Amniotic stem cell (primary cell): ENCODE results near the gene UNK.
A peak's percentile ranks its signal among the peaks of the same experiment; 100 is the strongest.
"Not testable (repeated sequence)": the region's sequence is repeated elsewhere in the genome, so short reads cannot be mapped to it uniquely, and the experiment has no call there.

Experiments
- DNase-seq: peaks from one replicate; lab custom pipeline; 2025; lab: John Stamatoyannopoulos, UW

Gene UNK

DNA sequence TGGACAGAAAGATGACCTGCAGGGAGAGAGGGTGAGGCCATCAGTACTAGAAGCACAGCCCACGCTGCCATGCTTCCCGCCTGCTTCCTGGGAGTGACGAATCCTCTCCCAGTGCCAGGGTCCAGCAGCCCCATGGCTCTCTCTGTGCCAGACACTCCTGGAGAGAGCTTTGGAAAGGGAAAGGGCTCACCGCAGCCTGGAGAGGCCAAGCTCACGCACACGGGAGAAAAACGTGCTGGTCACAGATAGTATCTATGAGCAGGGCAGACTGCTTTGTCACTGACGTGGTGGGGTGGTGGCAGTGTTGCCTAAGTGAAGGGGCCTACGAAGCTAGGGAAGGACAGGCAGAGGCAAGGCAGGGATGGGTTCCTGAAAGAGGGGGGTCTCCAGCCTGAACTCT, 65.1 kb downstream of the UNK start:
- DNase-seq = no peak

DNA sequence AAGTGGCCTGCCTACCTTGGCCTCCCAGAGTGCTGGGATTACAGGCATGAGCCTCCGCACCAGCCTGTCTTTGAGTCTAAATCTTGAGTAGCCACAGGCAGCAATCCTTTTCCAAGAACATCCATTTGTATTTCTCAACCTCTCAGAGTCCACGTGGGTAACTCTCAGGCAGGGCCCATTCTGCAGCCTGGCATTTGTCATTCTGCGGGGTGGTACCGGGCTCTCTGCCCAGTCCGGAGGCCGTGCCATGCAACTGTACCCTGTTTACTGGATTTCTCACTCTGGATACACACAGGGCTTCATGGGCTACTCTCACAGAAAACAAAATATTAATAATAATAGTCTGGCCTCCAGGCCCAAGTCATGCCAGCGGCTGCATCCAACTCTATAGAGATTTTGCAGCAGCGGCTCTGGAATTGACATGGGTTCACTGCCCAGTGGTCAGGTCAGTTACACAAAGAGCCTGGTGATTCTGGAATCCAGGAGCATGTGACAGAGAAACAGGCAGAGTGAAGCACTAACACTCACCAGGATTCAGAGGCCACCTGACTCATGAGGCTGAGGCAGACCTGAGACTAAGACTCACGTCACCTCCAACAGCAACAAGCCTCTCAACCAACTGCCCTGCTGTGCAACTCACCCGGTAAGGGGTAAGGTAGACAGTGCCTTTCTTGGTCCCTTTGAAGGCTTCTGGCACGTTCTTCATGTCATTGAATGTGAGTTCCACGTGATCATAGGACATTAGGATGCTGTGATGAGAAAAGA, 66.5 kb downstream of the UNK start:
- DNase-seq = no peak

DNA sequence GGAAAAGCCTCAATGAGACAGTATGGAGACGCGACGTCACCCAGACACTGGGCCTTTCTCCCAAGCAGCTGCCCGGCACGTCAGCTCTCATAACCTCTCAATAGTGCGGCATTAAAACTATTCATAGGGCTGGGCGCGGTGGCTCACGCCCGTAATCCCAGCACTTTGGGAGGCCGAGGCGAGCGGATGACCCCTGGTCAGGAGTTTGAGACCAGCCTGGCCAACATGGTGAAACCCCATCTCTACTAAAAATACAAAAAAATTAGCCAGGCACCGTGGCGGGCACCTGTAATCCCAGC, 67.0 kb downstream of the UNK start:
- DNase-seq = not testable (repeated sequence)

DNA sequence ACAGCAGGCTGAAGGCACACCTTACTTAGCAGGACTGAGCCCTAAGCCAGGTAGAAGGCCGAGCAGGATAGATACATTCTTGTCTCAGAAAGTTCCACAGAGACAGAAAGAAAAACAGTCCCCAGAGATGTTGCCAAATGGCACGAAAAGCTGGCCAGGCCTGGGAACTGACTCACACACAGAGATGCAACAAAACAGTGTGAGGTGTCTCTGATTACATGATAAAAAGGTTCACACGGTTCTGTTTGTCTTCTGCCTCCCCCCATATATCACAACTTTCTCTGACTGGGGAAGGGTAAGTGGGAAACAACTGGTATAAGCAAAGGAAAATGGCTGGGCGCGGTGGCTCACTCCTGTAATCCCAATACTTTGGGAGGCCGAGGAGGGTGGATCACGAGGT, 68.8 kb downstream of the UNK start:
- no peak for DNase-seq

DNA sequence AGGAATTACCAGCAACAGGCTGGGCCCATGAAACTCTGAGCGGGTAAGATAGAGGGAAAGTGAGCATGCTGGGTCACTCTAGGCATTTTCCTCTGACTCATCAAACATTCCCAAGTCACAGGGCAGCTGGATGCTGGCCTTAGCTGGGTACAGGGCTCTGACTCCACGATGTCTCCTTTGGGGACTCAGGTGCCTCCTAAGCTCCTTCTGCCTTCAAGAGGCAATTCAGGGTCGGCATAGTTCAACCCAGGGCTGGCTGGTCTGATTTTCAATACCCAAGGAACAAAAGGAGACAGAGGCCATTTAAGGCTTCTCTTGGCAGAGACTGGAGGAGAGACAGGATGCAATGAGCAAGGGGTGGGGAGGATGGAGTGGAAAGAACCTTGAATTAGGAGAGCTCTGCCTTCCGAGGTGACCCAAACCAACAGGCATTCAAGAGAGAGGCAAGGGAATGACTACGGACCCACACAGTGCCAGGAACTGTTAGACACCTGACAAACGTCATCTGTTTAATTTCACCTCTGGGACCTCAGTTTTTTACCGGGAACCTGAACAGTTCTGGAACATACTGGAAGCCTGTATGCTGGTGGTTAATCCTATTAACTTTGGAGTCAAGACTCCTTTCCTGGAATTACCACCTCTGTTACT, 69.6 kb downstream of the UNK start:
- no peak for DNase-seq

DNA sequence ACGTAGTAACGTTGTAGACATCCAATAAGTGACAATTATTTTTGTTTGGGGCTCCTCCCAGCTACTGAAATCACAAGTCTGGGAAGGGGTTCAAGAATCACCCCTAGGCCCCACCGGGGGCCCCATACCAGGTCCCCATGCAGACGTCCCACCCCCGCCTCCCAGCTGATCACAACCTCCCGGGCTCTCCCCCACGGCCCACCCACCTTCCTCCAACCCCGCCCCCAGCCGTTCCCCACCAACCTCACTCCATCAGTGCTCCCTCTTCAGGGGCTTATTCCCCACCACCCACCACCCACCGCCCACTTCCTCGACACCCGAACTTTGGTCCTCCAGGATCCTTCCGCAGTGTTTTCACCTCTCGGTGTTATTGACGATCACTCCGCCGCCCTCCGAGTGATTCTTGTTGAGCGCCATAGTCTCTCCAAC, 70.3 kb downstream of the UNK start:
- no peak for DNase-seq

DNA sequence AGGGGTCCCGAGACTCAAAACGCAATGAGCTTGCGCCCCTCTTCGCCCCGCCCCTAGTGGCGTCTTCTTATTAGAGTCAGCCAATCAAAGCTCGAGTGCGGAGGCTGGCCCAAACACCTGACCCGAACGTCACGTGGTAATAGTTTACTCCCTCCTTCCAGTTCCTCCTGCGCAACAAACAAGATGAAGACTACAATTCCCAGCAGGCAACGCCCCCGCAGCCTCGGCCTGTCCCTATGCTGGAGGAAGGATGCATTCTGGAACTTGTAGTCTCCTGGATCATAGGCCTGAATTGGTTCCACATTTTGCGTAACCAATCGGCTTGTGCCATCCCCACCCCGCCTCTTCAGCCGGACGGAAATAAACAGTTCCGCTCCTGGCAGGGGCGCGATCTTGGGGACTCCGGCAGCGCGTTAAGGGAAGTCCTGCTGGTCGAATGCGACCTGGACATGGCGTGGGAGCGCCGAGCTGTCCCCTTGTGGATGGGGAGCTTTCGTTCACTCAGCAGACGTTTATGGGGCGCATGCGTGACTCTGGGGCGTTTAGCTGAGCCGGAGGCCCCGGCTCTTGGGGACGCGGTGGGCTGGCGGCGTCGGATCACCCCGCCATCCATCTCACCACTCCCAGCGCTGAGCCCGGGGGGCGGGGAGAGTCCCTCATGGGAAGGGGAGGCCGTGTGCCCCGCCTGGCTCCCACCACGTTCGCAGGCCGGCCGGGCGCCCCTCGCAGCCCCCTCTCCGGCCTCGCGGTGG, 70.9 kb downstream of the UNK start, which contains the start of gene WBP2:
TSS of gene WBP2 (minus strand) at position 26 of the 752 bp plus-strand sequence. CDS start 38 bp downstream, outside the sequence.
- DNase-seq = peak; percentile 100

DNA sequence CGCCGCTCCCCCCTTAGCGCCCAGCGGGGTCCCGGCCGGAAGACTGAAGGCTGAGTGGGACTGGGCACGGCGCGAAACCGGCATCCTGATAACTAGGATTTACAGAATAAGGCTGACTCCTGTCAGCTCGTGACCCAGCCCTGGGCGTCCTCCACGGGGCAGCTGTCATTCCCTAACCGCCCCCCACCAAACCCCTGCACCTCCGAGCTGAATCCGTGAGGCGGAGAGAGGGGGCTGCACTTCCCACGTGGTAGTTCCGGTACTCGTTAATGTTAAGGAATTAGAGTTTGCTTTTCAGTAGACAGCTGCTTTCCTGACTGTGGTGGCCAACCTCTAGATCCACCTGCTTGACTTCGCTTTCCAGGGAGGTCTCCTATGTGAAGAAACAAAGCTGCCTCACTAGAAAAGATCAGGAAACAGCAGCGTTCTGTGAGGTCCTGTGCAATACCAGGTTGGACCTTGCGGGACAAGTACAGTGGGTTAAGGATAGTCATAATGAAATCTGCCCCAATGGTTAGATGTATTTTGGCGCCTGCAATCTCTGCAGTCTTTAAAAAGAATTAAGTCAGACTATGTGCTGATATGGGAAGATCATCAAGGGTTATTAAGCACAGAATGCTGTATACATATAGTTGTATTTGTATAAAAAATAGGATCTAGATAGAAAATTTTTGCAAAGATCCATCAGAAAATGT, 71.6 kb downstream of the UNK start:
- no peak for DNase-seq

DNA sequence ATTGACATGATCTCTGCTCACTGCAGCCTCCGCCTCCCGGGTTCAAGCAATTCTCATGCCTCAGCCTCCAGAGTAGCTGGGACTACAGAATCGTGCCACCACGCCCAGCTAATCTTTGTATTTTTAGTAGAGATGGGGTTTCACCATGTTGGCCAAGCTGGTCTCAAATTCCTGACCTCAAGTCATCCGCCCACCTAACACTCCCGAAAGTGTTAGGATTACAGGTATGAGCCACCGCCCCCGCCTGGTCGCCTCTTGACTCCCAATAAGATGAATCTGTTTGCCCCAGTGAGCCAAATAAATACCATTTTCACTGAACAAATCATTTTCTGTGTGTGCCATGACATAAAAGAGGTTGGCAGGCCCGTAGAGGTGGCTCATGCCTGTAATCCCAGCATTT, 74.8 kb downstream of the UNK start:
- DNase-seq = not testable (repeated sequence)

DNA sequence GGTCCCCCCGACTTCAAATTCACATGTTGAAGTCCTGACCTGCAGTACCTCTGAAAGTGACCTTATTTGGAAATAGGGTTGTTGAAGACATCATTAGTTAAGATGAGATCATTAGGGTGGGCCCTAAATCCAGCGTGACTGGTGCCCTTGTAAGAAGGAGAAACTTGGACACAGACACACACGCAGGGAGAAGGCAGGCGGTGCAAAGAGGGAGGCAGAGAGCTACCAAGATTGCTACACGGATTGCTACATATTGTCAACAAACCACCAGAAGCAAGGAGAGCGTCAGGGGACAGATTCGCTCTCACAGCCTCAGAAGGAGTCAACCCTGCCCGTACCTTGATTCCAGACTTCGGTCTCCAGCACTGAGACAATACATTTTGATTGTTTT, 77.3 kb downstream of the UNK start:
- no peak for DNase-seq

DNA sequence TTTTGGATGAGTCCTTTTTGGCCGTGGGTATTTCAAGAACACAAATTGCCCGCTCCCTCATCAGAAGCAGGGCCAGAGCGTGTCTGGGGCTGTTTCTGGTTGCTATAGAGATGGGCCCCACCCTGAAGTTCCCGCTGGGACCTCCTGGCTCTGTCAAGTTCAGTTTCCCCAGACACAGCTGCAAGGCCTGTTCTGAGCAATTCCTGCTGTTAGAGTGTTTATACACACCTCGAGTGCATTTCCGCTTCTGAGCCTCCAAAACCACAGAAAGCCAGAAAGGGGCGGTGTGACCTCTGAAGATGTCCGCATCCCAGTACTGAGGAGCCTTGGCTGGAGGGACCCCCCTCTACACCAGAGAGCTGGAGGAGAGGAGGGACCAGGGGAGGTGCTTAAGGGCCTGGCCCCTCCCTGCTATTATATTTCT, 79.9 kb downstream of the UNK start:
- no peak for DNase-seq

DNA sequence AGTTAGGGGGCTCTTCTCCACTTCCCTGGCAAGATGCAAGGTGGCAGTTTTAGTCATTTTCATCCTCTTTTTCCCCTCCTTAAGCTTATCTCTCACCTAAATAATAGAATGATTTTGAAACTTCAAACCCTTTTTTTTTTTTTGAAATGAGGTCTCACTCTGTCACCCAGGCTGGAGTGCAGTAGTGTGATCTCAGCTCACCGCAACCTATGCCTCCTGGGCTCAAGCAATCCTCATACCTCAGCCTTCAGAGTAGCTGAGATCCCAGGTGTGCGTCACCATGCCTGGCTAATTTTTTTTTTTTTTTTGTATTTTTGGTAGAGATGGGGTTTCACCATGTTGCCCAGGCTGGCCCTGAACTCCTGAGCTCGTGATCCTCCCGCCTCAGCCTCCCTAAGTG, 80.3 kb downstream of the UNK start:
- DNase-seq = not testable (repeated sequence)

DNA sequence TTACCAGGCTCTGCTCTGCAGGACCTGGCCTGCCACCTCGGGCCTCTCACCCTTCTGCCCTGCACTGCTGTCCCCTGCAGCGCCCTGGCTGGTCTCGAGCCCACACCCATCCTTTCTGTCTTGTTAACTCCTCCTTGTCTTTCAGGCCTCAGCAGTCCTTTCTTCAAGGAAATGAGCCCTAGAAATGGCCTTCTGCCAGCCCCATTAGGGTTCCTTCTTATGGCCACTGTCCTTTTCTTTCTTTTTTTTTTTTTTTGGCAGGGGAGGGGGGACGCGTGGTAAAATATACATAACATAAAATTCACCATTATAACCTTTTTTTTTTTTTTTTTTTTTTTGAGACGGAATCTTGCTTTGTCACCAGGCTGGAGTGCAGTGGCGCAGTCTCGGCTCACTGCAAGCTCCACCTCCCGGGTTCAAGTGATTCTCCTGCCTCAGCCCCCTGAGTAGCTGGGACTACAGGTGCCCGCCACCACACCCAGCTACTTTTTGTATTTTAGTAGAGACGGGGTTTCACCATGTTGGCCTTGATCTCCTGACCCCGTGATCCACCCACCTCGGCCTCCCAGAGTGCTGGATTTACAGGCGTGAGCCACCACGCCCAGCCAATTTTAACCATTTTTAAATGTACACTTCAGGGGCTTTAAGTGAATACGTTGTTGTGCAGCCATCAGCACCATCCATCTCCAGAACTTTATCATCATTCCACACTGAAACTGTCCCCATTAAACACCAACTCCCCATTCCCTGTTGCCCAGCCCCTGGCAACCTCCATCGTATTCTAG, 81.0 kb downstream of the UNK start:
- DNase-seq = not testable (repeated sequence)

DNA sequence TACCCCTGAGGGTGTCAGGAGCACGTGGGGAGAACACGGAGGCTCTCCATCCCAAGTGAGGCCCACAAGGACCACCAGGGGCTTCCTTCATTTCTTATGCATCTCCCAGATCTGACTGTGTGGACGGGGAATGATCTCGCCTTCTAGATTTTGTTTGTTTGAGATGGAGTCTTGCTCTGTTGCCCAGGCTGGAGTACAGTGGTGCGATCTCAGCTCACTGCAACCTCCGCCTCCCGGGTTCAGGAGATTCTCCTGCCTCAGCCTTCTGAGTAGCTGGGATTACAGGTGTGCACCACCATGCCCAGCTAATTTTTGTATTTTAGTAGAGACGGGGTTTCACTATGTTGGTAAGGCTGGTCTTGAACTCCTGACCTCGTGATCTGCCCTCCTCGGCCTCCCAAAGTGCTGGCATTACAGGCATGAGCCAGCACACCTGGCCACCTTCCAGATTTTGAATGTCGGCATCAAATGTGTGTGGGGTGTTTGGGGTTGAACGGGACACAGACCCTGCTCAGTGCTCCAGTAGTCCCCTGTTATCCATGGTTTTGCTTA, 84.2 kb downstream of the UNK start:
- not testable (repeated sequence) for DNase-seq

DNA sequence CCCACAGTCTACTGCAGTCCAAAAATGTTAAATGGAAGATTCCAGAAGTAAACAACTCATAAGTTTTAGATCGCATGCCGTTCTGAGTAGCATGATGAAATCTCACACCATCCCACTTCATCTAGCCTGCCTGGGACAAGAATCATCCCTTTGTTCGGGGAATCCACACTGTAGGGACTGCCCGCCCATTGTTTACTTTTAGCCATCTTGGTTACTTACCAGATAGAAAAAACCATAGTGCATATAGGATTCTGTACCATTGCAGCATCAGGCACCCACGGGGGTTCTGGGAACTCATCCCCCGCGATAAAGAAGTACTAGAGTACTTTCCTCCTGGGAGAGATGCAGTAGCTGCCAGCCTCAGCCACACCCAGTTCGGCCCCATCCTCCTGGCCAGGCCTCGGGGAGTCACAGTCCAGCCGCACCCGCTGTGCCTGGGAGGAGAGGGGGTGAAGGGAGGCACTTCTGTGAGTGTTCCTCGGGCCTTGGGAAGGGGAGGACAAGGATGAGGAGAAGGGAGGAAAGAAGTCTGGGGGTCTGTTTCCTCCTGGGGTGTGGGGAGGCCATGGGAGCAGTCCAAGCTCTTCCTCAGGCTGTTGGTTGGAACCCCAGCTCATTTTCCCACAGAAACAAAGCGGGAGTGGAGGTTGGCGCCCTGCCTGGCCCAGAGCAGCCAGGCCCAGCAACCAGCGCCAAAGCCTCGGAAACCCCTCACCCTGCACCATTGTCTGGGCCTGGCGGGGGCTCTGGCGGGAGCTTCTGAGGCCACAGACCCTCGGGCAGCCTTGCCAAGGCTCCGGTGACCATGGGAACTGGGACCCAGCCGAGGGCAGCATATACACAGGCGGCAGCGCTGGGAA, 84.9 kb downstream of the UNK start:
- no peak for DNase-seq

DNA sequence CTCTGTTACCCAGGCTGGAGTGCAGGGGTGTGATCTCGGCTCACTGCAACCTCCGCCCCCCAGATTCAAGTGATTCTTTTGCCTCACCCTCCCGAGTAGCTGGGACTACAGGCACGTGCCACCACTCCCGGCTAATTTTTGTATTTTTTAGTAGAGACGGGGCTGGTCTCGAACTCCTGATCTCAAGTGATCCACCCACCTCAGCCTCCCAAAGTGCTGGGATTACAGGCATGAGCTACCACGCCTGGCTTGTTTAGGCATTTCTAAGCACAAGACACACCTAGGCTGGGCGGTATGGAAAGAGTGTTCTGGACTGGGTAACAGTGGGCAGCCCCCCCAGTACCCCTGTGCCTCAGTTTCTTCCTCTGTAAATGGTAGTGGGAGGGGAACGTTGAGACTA, 85.6 kb downstream of the UNK start:
- not testable (repeated sequence) for DNase-seq

DNA sequence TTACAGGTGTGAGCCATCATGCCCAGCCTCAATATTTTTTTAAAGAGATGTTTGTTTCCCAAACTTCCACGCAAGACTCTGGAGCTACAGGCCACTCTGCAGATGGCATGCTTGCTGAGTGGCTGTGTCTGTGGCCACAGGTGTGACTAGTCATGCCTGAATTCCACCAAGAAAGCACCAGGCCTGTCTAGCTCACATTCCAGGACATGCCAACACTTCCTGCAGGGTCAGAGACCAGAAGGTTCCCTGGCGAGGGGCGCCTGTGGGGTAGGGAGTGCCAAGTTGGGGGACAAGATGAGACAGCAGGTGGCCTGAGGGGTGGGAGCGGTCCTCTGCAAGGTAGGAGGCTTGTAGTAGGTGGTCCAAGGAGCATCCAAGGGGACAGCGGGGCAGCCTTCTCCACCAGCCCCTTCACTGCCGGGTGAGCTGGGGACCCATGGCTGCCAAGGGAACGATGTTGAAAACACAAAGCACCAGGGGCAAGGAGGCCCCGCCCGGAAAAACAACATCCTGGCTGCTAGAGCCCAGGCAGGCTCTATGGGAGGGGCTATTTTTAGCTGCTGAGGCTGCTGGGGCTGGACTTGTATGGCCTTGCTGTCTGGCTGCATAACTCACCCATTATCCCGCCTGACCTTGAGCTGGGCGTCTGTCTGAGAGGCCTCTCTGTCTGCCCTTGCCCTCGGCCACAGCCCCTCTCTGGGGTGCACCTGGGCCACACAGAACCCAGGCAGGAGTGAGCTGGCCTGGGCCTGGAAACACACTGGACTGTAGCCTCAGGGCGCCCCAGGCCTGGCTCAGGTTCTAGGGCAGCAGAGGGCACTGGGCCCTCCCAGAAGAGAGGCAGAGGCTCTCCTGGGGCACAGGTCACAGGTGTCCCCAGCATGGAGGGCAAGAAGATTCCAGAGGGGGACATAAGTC, 88.1 kb downstream of the UNK start:
- DNase-seq = peak; percentile 62

DNA sequence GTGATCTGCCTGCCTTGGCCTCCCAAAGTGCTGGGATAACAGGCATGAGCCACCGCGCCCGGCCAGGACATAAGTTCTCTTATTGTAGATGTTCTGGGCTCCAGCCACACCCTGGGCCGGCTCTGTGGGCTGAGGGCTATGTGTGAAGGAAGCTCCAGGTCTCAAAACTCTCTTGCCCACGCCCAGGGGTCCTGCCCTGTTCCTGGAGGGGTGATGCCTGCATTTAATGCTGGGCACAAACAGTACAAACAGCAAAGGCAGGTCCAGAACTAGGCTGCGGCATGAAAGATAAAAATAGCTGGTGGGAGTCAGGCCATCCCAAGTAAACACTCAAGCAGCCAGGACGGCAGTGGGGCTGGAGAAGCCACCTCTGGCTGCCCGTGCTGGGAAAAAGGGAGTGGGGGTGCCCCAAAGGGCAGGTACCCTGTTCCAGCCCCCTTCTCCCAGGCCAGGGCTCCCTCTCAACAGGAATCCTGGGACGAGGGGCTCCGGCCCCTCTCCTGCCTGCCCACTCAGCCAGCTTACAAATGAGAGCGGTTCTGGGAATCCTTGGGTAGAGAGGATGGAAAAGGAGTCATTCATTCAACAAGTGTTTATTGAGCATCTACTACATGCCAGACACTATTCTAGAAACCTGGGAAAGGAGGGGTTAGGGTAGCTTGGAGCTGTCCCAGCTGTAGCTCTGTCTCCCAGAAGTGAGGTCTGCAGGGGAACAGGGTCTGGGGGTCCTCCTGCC, 89.1 kb downstream of the UNK start:
- no peak for DNase-seq
